H9 (cell line): ENCODE data around the gene GAN. TPM values are rescaled to one million over a fixed set of nuclear protein-coding genes. Genes with fewer than 3 reads are reported as not detected.
"Not testable (repeated sequence)": the region's sequence is repeated elsewhere in the genome, so short reads cannot be mapped to it uniquely, and the experiment has no call there.

ENCODE experiments used
- DNase-seq: peaks from one replicate; pipeline ENCODE4 v3.0.0-alpha.2; 2017
- H2AFZ ChIP-seq: one replicate; pipeline ENCODE4 v1.6.1; 2013; ENCODE audit warnings: mild to moderate bottlenecking, low read length, control low read depth, moderate library complexity
- H2AK5ac ChIP-seq: 2 replicates; pipeline ENCODE4 v1.6.1; 2013; ENCODE audit warnings: low read length, control low read depth, mixed read lengths; ENCODE audit not compliant: insufficient read length
- H2BK120ac ChIP-seq: one replicate; pipeline ENCODE4 v1.6.1; 2013; ENCODE audit warnings: low read depth, mild to moderate bottlenecking, low read length, control low read depth, inconsistent platforms; ENCODE audit not compliant: poor library complexity, severe bottlenecking
- H2BK12ac ChIP-seq: 2 replicates; pipeline ENCODE4 v1.6.1; 2013; ENCODE audit warnings: low read length, control low read depth, mixed read lengths, low read depth; ENCODE audit not compliant: insufficient read length
- H2BK15ac ChIP-seq: 2 replicates; pipeline ENCODE4 v1.6.1; 2013; ENCODE audit warnings: low read depth, low read length, control low read depth
- H2BK20ac ChIP-seq: one replicate; pipeline ENCODE4 v1.6.1; 2013; ENCODE audit warnings: low read depth, mild to moderate bottlenecking, low read length, control low read depth, inconsistent platforms; ENCODE audit not compliant: poor library complexity, severe bottlenecking
- H2BK5ac ChIP-seq: 2 replicates; pipeline ENCODE4 v1.6.1; 2013; ENCODE audit warnings: low read length, control low read depth, mixed read lengths; ENCODE audit not compliant: insufficient read length
- H3K14ac ChIP-seq: 2 replicates; pipeline ENCODE4 v1.6.1; 2013; ENCODE audit warnings: low read length, control low read depth; ENCODE audit not compliant: insufficient read depth
- H3K18ac ChIP-seq: 2 replicates; pipeline ENCODE4 v1.6.1; 2013; ENCODE audit warnings: low read depth, mild to moderate bottlenecking, mixed read lengths, low read length, control low read depth; ENCODE audit not compliant: insufficient read length
- H3K23ac ChIP-seq: 2 replicates; pipeline ENCODE4 v1.6.1; 2013; ENCODE audit warnings: low read length, control low read depth, mixed read lengths, low read depth; ENCODE audit not compliant: insufficient read length
- H3K23me2 ChIP-seq: 2 replicates; pipeline ENCODE4 v1.6.1; 2013; ENCODE audit warnings: low read depth, mild to moderate bottlenecking, mixed read lengths, low read length, control low read depth; ENCODE audit not compliant: insufficient read length, poor library complexity, severe bottlenecking
- H3K27ac ChIP-seq: 2 replicates; pipeline ENCODE4 v1.5.1; 2013; ENCODE audit warnings: low read length, control low read depth, mixed read lengths, low read depth; ENCODE audit not compliant: insufficient read length
- H3K27me3 ChIP-seq: 2 replicates; pipeline ENCODE4 v1.6.1; 2013; ENCODE audit warnings: low read length, control low read depth, inconsistent platforms; ENCODE audit not compliant: insufficient read depth
- H3K4ac ChIP-seq: 2 replicates; pipeline ENCODE4 v1.6.1; 2013; ENCODE audit warnings: low read depth, mild to moderate bottlenecking, control low read depth, inconsistent platforms, low read length, moderate library complexity
- H3K4me1 ChIP-seq: 2 replicates; pipeline ENCODE4 v1.6.1; 2013; ENCODE audit warnings: low read length, control low read depth, inconsistent platforms; ENCODE audit not compliant: insufficient read depth
- H3K4me2 ChIP-seq: 2 replicates; pipeline ENCODE4 v1.6.1; 2013; ENCODE audit warnings: low read length, control low read depth, mixed read lengths; ENCODE audit not compliant: insufficient read length, insufficient read depth
- H3K56ac ChIP-seq: 2 replicates; pipeline ENCODE4 v1.6.1; 2013; ENCODE audit warnings: low read depth, mild to moderate bottlenecking, mixed read lengths, low read length, control low read depth; ENCODE audit not compliant: insufficient read length
- H3K79me1 ChIP-seq: 2 replicates; pipeline ENCODE4 v1.6.1; 2013; ENCODE audit warnings: low read depth, mild to moderate bottlenecking, moderate library complexity, low read length, control low read depth, inconsistent platforms; ENCODE audit not compliant: insufficient read depth, poor library complexity, severe bottlenecking
- H3K79me2 ChIP-seq: 2 replicates; pipeline ENCODE4 v1.6.1; 2013; ENCODE audit warnings: low read length, control low read depth, inconsistent platforms; ENCODE audit not compliant: insufficient read depth
- H3K9ac ChIP-seq: 2 replicates; pipeline ENCODE4 v1.6.1; 2013; ENCODE audit warnings: low read length, control low read depth, mixed read lengths; ENCODE audit not compliant: insufficient read length; ENCODE audit errors: extremely low read depth
- H3K9me3 ChIP-seq: one replicate; pipeline ENCODE4 v1.6.1; 2013; ENCODE audit warnings: low read depth, low read length, inconsistent platforms; ENCODE audit not compliant: control insufficient read depth
- H3T11ph ChIP-seq: one replicate; pipeline ENCODE4 v1.6.1; 2013; ENCODE audit warnings: mild to moderate bottlenecking, low read length, control low read depth, inconsistent platforms
- H4K20me1 ChIP-seq: one replicate; pipeline ENCODE4 v1.6.1; 2013; ENCODE audit not compliant: control insufficient read depth, insufficient read length, insufficient read depth
- H4K5ac ChIP-seq: 2 replicates; pipeline ENCODE4 v1.6.1; 2013; ENCODE audit warnings: low read depth, mild to moderate bottlenecking, mixed read lengths, low read length, control low read depth; ENCODE audit not compliant: insufficient read length
- H4K8ac ChIP-seq: replicated peaks from 2 replicates; pipeline ENCODE4 v1.6.1; 2013; ENCODE audit warnings: low read length, control low read depth, mixed read lengths, low read depth; ENCODE audit not compliant: insufficient read length
- H4K91ac ChIP-seq: 2 replicates; pipeline ENCODE4 v1.6.1; 2013; ENCODE audit warnings: low read depth, mild to moderate bottlenecking, moderate library complexity, mixed read lengths, low read length, control low read depth; ENCODE audit not compliant: insufficient read length
- H3K27ac Mint-ChIP-seq, 3 experiments: 2 replicates in 2 of 3; 3 replicates in 1 of 3; pipeline ENCODE4 v1.8.0; 2020 to 2021; ENCODE audit warnings: mixed read lengths in 3 of 3, mild to moderate bottlenecking in 1 of 3, moderate library complexity in 1 of 3
- H3K27me3 Mint-ChIP-seq: 2 replicates; pipeline ENCODE4 v1.8.0; 2021; ENCODE audit warnings: low read depth, mild to moderate bottlenecking, moderate library complexity, mixed read lengths
- H3K36me3 Mint-ChIP-seq, 3 experiments: 2 replicates in 2 of 3; 3 replicates in 1 of 3; pipeline ENCODE4 v1.8.0; 2020 to 2021; ENCODE audit warnings: low read depth in 3 of 3, mixed read lengths in 3 of 3; ENCODE audit not compliant: insufficient read depth in 1 of 3
- H3K4me1 Mint-ChIP-seq, 2 experiments: 2 replicates each; pipeline ENCODE4 v1.8.0; 2020; ENCODE audit warnings: mixed read lengths in 2 of 2
- H3K4me3 Mint-ChIP-seq, 2 experiments: 2 replicates in 1 of 2; 3 replicates in 1 of 2; pipeline ENCODE4 v1.8.0; 2020 to 2021; ENCODE audit warnings: mild to moderate bottlenecking in 2 of 2, mixed read lengths in 2 of 2, moderate library complexity in 1 of 2
- H3K9me3 Mint-ChIP-seq, 2 experiments: 2 replicates in 1 of 2; 3 replicates in 1 of 2; pipeline ENCODE4 v1.8.0; 2020; ENCODE audit warnings: mild to moderate bottlenecking in 2 of 2, mixed read lengths in 2 of 2, moderate library complexity in 1 of 2
- WGBS: extraction: QIAGEN DNeasy Blood & Tissue Kit; methylation state at CpG from one replicate; pipeline ENCODE4 v1.1.7; 2013; ENCODE audit warnings: missing lambda C conversion rate, low lambda C conversion rate, mixed read lengths; ENCODE audit not compliant: insufficient read length; ENCODE audit errors: extremely low coverage; 5-methylcytosine and 5-hydroxymethylcytosine counted together
- total RNA-seq: library from RNA; stranded (reverse); gene quantifications from 2 replicates; pipeline ENCODE4 v1.2.1, GENCODE V29; 2021
- TF ChIP-seq, protein P1 (sequence below): fragments of 200-600 bp; sonication (generic); conservative IDR thresholded peaks from 3 replicates; pipeline ENCODE4 v1.8.0; 2021; ENCODE audit warnings: antibody characterized with exemption, mild to moderate bottlenecking

The GAN gene
- total RNA-seq, 1 experiment from 2014 or later: 20.9 TPM

GRCh38 chr16:81421536-81421935 is 106.8 kb downstream of the GAN start:
- Histone ChIP-seq H3K4ac (no peak overlapping the region), H3K23me2 (no peaks in the 10 kb centered on the region), H3K14ac (no peak overlapping the region), H2BK12ac (no peak overlapping the region), H3K56ac (no peak overlapping the region), H3K4me2 (no peak overlapping the region), H4K8ac (no peak overlapping the region), H3K23ac (no peak overlapping the region), H3K27me3 (no peaks in the 10 kb centered on the region), H4K5ac (no peak overlapping the region), H4K20me1 (no peaks in the 10 kb centered on the region), H4K91ac (no peak overlapping the region), H3K9ac (no peak overlapping the region), H2BK20ac (no peak overlapping the region), H3K4me1 (no peaks in the 10 kb centered on the region), H2BK120ac (no peak overlapping the region), H2BK15ac (no peak overlapping the region), H3K18ac (no peak overlapping the region), H3T11ph (no peak overlapping the region), H3K9me3 (no peaks in the 10 kb centered on the region), H3K27ac (no peak overlapping the region), H2AK5ac (no peak overlapping the region), H2BK5ac (no peak overlapping the region), H3K79me2 (no peaks in the 10 kb centered on the region), H2AFZ (no peak overlapping the region), H3K79me1 (no peaks in the 10 kb centered on the region)
- peaks cover 5 to 6% of the 10 kb centered on the region in 2 experiments; a peak in 2 of 4 replicates for H3K4me1 Mint-ChIP-seq
- no peak overlapping the region; a peak in 1 of 5 replicates for H3K4me3 Mint-ChIP-seq
- H3K36me3 Mint-ChIP-seq: no peaks in the 10 kb centered on the region
- TF ChIP-seq, protein P1, sequence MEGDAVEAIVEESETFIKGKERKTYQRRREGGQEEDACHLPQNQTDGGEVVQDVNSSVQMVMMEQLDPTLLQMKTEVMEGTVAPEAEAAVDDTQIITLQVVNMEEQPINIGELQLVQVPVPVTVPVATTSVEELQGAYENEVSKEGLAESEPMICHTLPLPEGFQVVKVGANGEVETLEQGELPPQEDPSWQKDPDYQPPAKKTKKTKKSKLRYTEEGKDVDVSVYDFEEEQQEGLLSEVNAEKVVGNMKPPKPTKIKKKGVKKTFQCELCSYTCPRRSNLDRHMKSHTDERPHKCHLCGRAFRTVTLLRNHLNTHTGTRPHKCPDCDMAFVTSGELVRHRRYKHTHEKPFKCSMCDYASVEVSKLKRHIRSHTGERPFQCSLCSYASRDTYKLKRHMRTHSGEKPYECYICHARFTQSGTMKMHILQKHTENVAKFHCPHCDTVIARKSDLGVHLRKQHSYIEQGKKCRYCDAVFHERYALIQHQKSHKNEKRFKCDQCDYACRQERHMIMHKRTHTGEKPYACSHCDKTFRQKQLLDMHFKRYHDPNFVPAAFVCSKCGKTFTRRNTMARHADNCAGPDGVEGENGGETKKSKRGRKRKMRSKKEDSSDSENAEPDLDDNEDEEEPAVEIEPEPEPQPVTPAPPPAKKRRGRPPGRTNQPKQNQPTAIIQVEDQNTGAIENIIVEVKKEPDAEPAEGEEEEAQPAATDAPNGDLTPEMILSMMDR: no peak
- no peak for DNase-seq
- no peaks in the 10 kb centered on the region for H3K27me3 Mint-ChIP-seq
- H3K9me3 Mint-ChIP-seq: peaks cover 0 to 6% of the 10 kb centered on the region in 2 experiments; a peak in 2 of 5 replicates
- no peak overlapping the region; a peak in 1 of 7 replicates for H3K27ac Mint-ChIP-seq
- WGBS: no CpG with 5 or more reads among the region's 11 CpGs

DNA sequence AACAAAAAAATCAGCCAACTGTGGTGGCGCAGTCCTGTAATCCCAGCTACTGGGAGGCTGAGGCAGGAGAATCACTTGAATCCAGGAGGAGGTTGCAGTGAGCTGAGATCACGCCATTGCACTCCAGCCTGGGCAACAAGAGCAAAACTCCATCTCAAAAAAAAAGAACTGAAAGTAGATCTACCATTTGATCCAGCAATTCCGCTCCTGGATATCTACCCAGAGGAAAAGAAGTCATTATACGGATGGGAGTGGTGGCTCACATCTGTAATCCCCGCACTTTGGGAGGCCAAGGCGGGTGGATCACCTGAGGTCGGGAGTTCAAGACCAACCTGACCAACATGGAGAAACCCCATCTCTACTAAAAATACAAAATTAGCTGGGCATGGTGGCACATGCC is 107.4 kb downstream of the GAN start:
- not testable (repeated sequence) for H3K27me3 ChIP-seq, H4K91ac ChIP-seq, H3K4me1 Mint-ChIP-seq, H3T11ph ChIP-seq, H2BK12ac ChIP-seq, H3K23ac ChIP-seq, H3K18ac ChIP-seq, H4K8ac ChIP-seq, H3K23me2 ChIP-seq, H2AK5ac ChIP-seq, H4K5ac ChIP-seq, H3K9ac ChIP-seq, H3K79me2 ChIP-seq, H3K56ac ChIP-seq, H3K27ac ChIP-seq, H3K14ac ChIP-seq, H3K4me1 ChIP-seq, H2AFZ ChIP-seq, H3K4ac ChIP-seq, H3K36me3 Mint-ChIP-seq, H2BK5ac ChIP-seq, DNase-seq, H2BK15ac ChIP-seq, H2BK120ac ChIP-seq, H3K79me1 ChIP-seq, H3K9me3 Mint-ChIP-seq, H3K4me2 ChIP-seq, H3K4me3 Mint-ChIP-seq, H3K27ac Mint-ChIP-seq, H4K20me1 ChIP-seq, H3K27me3 Mint-ChIP-seq, H2BK20ac ChIP-seq, H3K9me3 ChIP-seq
- no CpG with 5 or more reads among the region's 7 CpGs for WGBS
